ENCODE data around the gene SCAMP4.

Gene SCAMP4

GRCh38 chr19:1968279-1969175 is 63.3 kb downstream of the SCAMP4 start:
- no peak for DNase-seq

- DNase-seq: no peak
Observed at GRCh38 chr19:1969176-1970002, 64.2 kb downstream of the SCAMP4 start.

- DNase-seq: no peak
Observed at GRCh38 chr19:1970003-1970805, 65.0 kb downstream of the SCAMP4 start.

- DNase-seq: no peak
Observed at GRCh38 chr19:1970806-1971502, 65.8 kb downstream of the SCAMP4 start.

DNA sequence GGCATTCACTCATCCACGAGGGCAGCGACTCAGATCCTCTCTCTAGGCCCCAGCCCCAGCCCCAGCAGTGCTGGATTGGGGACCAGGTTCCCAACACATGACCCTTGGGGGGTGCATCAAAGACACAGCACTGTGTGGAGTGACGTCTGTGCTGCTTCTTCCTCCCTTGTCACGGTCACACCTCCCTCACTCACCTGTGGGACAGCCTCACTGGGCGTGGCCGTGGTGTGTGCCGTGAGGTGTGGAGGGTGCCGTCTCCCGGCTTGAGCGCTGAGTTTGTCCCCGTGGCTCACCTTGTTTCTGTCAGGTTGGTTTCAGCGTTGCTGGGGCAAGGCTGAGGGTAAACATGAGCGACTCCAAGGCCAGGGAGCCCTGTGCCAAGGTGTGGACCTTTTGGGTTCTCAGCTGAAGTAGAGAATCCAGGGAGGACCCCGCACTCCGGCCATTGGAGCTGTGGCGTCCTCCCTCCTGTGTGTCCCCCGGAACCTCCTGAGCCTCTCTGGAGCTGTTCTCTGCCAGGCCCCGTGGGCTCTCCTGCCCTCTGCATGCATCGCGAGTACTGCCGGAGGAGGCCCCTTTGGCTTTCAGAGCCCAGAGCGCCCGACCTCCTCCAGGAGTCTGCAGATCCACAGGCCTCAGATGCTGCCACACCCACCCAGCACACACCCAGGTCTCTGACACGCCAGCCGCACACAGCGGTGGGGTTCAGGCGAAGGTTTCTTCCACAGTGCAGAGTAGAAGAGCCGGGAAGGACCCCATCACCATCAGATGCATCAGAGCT is 69.4 kb downstream of the SCAMP4 start:
- DNase-seq: no peak

DNA sequence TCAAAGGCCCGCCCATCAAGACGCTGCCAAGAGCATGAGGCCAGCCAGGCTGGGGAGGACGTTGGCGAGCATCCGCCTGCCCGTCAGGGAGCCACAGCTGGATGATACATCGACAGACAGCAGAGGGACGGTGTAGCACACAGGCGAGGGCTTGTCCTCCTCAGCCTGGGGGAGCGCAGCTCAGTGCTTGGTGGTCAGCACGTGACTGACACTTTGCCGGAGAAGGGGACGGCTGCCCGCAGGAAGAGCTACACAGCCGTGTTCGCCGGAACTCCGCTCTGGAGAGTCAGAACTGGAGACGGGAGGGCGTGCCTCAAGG is 69.9 kb downstream of the SCAMP4 start:
- DNase-seq: no peak
